COR-L47 (cell line): ENCODE measurements around the gene HHLA2.

Experiments used
- DNase-seq: peaks from one replicate; lab custom pipeline; 2025; lab: John Stamatoyannopoulos, UW

Gene HHLA2

GRCh38 chr3:108300103-108300849 is 3.9 kb downstream of the HHLA2 start:
- DNase-seq = no peak

DNA sequence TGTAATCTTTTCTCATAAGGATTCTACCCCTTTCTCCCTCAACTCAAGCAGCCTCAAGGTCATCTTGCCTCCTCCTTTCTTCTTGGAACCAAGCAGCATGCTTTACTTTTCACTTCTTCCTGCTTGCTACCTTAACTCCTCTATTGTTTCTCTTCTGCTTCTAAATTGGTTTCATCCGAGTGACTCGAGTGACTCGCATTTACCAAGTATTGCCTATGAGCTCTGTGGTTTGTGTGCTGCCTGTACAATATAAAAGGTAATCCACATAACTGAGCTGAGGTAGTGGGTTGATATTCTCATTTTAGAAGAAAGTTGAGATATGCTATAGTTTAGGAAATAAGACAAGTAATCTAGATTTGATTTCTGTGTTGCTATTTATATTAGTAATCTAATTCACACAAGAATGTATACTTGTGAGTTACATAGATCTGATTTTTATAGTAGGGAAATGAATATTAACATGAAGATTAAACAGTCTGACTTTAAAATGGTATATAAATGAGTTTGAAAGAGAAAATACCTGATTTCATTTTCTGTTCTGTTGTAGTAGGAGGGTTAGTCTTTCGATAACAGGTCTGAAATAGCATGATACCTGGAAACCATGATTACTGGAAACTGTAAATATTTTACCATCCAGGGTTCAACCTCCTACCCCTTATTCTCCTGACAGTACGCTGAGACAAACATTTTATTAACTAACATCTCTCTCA is 5.5 kb downstream of the HHLA2 start:
- DNase-seq = no peak

GRCh38 chr3:108302570-108302969 is 6.2 kb downstream of the HHLA2 start:
- no peak for DNase-seq

- no peak for DNase-seq
Observed at GRCh38 chr3:108305484-108306172, 9.3 kb downstream of the HHLA2 start.

GRCh38 chr3:108311797-108312196 is 15.4 kb downstream of the HHLA2 start:
- no peak for DNase-seq

- no peak for DNase-seq
Observed at GRCh38 chr3:108312656-108313055, 16.3 kb downstream of the HHLA2 start.

DNA sequence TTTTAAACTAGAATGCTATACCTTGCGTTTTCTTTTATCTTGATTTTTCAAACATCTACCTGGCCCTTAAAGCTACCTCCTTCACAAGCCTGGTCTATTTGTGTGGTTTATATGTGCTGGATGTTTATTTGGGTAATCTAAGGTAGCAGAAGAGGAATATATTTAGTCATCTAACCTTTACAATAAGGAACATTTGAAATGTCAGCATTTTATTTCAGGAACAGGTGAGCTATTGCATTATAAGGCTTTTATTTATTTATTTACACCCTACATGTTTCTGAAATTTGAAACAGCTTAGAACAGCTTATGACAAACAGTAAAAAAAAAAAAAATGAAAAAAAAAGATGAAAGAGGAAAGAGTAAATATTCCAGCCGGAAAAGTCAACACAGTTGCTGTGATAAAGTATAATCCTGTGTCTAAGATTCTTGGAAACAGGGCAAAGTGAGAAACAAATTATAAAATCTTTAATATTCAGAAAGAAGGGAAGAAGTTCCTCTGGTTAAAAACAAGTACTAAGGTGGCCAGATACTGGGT is 19.5 kb downstream of the HHLA2 start:
- DNase-seq = no peak

GRCh38 chr3:108319428-108320082 is 23.2 kb downstream of the HHLA2 start:
- no peak for DNase-seq

DNA sequence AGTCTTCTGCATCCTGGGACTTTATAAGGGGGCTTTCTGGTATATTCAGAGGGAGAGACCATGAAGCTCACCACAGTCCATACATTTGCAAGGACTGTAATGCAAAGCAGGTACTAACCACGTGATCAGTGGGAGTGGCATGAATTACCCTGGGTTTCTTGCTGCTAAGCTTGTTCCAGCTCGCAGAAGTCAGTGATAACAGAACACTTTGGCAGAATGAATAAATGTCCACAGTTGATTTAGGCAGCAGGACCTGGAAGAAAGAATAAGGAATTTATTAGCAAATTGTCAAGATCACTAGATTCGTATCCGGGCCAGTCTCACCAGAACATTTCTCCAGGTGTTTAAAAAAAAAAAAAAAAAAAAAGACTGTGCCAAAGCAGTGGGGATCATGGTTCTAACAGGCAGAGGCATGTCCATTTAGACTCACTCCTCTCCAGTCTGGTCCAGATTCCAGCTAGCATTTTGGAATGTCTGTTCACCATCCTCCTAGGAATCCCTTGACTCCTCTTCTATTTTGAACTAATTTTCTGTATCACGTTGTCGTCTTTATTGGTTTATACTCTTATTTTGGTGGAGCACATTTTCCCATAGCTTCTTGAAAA is 24.5 kb downstream of the HHLA2 start:
- no peak for DNase-seq

DNA sequence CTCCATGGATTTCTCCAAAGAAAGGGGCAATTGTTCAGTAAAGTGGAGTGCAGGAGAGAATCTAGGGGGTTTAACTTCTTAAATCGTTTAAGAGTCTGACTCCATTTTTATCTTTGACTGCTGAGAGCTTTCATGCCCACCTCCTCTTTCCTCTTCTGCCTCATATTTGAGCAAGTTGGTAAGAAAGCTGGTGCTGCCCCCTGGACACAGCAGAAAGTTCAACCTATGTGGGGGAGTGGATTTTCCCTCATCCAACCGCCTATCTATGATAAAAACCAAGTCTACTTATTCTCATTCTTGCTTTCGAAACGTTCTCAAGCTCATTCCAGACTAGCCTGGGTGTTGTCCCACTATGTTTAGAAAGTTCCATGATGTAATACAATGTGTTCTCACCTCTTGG is 26.0 kb downstream of the HHLA2 start:
- no peak for DNase-seq

DNA sequence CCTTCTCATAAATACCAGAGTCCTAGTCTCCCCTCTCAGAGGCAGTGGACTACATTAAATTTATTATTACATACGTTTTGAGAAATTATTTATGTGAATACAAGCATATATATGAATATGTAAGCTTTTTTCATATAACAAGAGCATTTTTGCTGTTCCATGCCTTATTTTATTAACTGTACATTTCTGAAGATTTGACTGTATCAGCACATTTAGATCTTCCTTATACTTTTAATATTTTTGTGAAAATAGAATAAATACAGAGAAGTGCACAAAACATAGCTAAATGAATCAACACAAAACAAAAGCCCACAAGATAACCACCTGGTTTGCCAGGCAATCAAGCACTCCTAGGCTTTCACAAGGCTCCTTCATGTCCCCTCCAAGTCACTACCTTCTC is 27.8 kb downstream of the HHLA2 start:
- no peak for DNase-seq

GRCh38 chr3:108327168-108327567 is 30.8 kb downstream of the HHLA2 start:
- DNase-seq = no peak

DNA sequence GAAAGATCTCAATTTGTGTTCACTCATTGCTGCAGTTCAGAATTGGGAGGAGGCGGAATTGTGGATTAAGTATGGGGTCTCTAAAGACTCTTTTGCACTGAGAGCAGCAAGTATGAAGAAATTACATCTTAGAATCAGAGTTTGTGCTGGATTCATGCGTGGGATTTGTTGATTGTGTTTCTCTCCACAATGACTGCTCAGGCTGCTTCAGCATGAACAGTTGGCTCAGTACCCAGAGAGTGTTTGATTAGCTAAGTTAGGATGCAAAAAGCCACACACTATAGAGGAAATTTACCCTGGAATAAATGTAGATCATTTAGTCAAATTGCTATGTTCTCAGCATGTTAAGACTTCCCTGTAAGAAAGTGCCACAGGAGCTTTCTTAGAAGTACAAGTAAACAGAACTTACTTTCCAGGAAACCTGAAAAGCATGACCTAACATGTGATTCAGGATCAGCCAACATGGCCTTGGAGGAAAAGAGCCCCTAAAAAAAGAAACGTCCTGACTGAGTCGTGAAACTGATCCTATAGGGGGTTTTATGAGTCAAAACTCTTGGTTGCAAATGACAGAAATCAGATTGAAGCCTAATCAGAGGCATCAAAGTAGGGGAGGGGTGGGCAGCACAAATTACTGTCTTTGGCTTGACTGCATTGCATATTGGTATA is 32.6 kb downstream of the HHLA2 start:
- no peak for DNase-seq

- DNase-seq = no peak
Observed at GRCh38 chr3:108329508-108329907, 33.2 kb downstream of the HHLA2 start.

DNA sequence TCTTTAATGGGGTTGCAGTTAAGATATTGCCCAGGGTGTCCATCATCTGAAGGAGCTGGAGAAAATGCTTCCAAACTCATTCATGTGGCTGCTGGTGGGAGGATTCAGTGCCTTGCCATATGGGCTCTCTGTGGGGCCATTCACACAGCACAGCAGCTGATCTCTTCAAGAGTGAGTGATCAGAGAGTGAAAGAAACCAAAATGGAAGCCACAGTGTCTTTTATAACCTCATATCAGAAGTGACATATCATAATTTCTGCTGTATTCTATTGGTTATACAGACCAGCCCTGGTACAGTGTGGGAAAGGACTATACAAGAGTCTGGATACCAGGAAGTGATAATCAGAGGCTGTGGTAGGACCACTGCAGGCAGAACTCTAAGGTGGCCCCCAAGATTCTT is 33.6 kb downstream of the HHLA2 start:
- DNase-seq = no peak

DNA sequence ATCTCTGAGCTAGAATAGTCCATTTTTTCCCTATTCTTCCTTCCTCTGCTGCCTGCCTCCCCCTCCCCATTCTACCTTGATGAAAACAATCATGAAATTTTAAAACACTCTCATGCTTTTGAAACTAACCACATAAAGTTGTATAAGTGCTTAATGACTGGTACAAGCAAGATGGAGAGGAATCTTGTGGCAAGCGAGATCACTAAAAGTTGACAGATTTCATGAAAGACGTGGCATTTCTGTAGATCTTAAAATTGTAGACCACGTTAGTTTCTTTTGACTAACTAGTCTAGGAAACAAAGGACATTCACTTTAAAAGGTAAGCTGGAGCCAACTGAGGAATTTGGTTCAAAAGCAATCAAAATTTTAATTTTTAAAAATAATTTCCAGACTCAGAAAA is 35.4 kb downstream of the HHLA2 start:
- no peak for DNase-seq

DNA sequence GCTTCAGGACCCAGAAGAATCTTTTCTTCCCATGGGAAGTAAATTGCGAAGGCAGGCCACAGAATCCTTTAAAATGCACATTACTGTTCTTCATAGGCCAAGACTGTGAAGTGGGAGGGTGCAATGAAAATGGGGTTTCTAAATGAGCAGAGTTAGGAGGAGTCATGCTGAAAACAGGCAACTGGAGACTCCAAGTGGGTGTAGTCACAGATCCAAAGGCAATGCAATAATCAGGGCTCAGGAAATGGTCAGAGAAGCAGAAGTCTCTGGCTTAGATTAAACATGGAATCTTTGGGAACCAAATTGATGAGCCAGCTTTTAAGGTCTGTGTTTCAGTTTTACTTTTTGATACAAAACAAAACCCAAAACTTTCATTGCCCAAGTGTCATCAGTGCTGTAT is 37.6 kb downstream of the HHLA2 start:
- no peak for DNase-seq

- DNase-seq = no peak
Observed at GRCh38 chr3:108334701-108335100, 38.4 kb downstream of the HHLA2 start.

- no peak for DNase-seq
Observed at GRCh38 chr3:108338901-108339545, 42.7 kb downstream of the HHLA2 start.

DNA sequence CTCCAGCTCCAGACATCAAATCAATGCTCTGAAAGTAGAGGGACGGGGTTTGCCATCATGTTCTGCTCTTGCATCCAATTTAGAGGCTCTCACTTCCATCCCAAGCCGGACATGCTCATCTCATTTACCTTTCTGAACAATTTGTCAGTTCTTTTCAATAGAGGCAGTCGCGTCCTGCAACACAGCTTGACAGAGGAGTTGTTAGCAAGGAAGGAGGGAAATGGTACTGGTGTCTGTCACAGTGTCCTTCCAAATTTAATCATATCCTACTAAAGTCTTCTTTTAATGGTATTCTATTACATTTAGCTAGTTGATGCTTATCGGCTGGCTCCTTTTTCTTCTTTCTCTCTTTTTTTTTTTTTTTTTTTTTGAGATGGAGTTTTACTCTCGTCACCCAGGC is 45.6 kb downstream of the HHLA2 start:
- DNase-seq = no peak
